EH (cell line): ENCODE data around the gene GPR37L1.
A peak's percentile ranks its signal among the peaks of the same experiment; 100 is the strongest.
"Not testable (repeated sequence)": the region's sequence is repeated elsewhere in the genome, so short reads cannot be mapped to it uniquely, and the experiment has no call there.

Experiments
- DNase-seq: peaks from one replicate; pipeline ENCODE4 v3.0.0-alpha.2; 2015; ENCODE audit warnings: low read depth

Gene GPR37L1

DNA sequence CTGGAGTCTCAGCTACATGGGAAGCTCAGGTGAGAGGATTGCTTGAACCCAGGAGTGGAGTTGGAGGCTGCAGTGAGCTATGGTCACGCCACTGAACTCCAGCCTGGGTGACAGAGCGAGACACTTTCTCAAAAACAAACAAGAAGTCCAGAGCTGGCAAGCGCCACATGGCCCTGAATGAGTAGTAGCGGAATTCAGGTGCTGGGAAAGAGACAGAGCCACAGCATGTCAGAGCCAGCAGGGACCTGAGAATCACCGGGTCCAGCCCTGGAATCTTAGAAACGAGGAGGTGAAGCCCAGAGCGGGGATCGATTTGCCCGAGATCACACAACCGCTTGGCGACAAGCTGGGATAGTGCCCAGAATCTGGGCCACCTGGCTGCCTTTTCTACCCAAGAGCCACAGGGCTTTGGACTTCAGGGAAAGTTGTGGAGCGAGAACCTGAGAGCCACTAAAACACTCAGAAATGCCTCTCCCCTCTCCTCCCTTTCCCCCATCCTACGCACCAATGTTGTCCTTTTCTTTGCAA is 12.0 kb downstream of the GPR37L1 start:
- no peak for DNase-seq

- peak; percentile 71 for DNase-seq
Observed at GRCh38 chr1:202135221-202135721, 12.6 kb downstream of the GPR37L1 start.

DNA sequence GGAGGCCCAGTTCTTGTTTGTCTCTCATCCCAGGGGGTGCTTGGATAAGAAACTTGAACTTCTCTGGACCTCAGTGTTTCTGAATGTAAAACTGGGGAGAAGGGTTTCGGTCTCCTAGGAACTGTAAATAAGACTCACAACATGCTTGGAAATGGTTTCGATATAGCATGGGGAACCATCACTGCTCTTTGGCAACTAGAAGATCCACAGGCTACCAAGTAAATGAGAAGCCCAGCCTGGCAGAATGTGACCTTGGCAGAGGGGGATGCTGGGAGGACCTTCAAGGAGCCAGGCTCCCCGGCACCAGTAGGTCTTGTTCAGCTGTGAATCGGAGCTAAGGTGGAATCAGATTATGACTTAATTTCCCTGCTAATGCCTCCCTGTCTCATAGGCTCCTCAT is 18.1 kb downstream of the GPR37L1 start:
- no peak for DNase-seq

- not testable (repeated sequence) for DNase-seq
Observed at GRCh38 chr1:202141468-202141867, 18.8 kb downstream of the GPR37L1 start.

DNA sequence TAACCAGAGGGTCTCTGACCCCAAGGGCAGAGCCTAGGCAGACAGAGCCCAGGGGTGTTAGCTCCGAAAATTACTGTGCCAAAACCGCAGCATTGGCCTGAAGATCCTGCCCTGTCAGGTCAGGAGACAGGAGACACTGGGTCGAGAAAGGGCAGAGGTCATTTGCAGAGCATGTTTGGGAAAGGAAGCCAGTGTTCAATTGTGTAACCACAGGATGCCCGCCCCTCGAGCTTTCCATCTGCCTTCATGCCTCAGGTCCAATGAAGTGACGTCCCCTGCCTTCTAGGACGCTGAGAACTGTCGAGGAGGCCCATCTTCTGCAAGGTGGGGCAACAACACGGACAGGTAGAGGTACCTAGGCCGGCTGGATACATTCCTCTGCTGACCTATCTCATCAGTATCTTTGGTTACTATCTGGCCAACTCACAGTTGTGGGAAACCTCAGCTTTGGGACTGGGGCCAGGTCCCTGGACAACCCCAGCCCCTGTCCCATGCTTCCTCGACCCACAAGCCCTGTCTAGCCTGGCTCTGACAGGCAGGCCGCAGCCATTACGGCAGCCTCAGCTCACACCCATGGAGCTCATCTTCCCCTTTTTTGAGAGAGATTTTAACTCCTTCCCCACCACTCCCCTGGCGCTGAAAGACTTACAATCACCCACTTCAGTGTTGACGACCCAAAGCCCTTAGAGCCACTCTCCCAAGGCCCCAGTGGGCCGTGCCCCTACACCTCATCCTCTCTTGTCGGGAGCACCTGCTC is 20.5 kb downstream of the GPR37L1 start:
- DNase-seq = peak; percentile 29

DNA sequence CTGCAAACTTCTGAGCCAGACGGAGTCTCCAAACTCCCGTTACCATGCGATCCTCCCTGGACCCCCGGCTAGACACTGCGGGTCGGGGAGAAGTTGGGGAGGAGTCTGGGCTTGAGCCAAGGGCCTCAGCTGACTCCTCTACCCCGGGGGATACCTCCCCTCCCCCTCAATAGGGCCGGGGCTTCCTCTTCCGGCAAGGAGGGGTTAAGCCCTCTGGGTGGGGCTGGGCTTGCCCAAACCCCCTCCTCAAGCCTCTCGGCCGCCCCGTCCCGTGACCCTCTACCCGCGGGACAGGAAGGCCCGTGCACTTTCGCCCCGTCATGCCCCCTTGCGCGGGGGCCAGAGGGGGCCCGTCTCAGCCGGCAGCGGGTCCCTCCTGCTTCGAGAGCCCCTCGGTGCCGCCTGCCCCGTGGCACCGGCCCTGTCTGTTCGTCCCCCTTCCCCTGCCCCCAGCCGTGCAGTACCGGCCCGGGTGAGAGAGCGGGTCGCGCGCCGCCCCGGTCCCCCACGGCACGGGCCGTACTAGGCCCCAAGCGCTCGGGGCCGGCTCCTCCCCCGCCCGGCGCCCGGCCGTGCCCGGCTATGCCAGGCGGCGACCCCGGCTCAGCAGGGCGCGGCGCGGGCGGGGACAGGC is 21.2 kb downstream of the GPR37L1 start:
- peak; percentile 31 for DNase-seq

GRCh38 chr1:202144402-202145067 is 21.8 kb downstream of the GPR37L1 start, which contains the start of gene ARL8A:
ARL8A (minus strand) TSS chr1:202144737; CDS start chr1:202144572, 165 bp downstream.
- DNase-seq = peak; percentile 59

DNA sequence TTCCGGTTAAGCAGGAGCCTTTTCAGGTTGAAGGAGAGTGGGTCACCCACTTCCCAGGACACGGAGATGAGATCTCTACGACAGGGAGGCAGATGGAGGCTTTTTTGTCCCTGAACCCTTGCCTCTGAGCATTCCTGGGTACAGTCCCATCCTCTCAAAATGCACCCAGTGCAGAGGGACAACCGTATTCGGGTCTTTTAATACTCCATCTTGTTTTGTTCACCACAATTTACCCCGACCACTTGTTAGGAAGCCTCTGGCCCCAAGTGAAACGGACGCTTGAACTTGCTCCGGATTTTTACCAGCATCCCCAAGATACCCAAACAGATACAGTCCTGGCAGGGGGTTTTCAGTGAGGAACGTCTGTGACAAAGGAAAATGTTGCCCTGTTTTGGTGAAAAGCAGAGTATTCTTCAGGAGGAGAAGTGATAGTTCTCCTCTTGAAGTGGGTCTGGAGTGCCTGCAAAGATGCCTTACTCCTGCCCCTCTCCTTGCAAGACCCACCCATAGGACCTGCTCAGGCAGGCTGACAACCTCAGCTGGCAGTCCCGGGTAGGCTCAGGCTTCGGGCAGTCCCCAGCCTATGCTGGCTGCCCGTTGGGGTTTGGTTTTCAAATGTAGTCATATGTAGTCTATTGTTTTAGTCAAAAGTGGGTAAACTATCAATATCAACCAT is 22.5 kb downstream of the GPR37L1 start:
- no peak for DNase-seq

GRCh38 chr1:202145744-202146140 is 23.0 kb downstream of the GPR37L1 start:
- not testable (repeated sequence) for DNase-seq

DNA sequence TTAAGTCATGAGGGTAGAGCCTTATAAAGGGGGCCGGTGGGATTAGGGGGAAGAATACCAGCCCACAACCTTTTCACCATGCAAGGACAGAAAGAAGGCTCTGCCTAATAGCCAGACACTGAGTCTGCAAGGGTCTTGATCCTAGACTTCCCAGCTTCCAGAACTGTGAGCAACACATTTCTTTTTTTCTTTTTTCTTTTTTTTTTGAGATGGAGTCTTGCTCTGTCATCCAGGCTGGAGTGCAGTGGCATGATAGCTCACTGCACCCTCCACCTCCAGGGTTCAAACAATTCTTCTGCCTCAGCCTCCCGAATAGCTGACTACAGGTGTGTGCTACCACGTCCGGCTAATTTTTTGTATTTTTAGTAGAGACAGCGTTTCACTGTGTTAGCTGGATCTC is 23.6 kb downstream of the GPR37L1 start:
- DNase-seq = no peak

GRCh38 chr1:202146993-202147392 is 24.3 kb downstream of the GPR37L1 start:
- no peak for DNase-seq

DNA sequence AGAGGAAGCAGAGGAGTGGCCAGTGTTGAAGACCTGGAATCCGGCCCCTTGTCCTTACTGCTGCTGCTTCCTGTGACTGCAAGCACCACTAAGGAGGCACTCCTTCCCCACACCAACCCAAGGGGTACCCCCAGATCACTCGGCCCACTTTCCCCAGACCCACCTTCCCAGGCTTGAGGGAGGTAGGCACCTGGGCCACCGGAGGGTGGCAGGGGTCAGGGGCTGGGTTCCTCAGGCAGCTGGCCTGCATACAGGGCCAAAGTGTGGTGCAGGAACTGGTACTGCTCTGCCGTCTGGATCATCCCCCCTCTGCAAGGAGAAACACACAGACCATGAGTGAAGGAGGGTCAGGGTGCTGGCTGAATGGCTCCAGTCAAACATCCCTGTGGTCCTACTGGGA is 25.7 kb downstream of the GPR37L1 start:
- no peak for DNase-seq

GRCh38 chr1:202149566-202149965 is 26.8 kb downstream of the GPR37L1 start:
- DNase-seq = peak; percentile 52

GRCh38 chr1:202150187-202150586 is 27.5 kb downstream of the GPR37L1 start:
- DNase-seq = no peak

DNA sequence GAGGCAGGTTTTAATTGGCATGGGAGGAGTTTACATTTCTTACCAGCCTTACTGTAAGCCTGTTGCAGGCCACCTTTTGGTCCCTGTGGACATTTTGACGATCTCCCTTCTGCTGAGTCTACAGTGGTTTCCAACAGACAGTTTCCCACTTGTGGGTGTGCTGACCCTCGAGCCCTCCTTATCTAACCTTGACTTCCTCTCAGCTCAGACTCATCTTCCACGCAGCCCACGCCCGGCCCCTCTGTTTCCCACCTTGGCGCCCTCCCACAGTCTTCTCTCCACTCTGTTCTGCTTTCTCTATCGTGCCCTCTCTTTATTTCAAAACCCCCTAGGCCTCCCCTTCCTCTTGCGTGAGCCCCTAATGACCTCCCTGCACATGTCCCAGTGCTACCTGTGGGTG is 27.9 kb downstream of the GPR37L1 start:
- DNase-seq = no peak

DNA sequence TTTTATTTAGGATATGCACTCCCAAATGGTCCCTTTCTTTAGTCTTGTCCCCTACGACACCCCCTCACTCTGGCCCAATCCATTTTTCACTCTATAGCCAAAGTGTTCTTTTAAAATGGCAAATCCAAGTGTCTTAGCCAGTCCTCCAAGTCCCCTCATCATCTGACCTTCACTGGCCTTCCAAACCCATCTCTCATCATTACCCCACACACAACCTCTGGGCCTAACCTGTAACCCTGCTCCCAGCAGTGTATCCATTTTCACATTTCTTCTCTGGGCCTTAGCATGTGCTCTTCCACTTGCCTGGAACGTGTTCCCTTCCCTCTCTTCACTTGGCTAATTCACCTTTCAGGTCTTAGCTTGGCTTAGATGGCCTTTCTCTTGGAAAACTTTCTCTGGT is 28.3 kb downstream of the GPR37L1 start:
- DNase-seq = no peak

GRCh38 chr1:202152399-202152798 is 29.7 kb downstream of the GPR37L1 start:
- no peak for DNase-seq

GRCh38 chr1:202153284-202153683 is 30.6 kb downstream of the GPR37L1 start:
- DNase-seq = no peak

- DNase-seq = no peak
Observed at GRCh38 chr1:202154148-202154765, 31.5 kb downstream of the GPR37L1 start.

DNA sequence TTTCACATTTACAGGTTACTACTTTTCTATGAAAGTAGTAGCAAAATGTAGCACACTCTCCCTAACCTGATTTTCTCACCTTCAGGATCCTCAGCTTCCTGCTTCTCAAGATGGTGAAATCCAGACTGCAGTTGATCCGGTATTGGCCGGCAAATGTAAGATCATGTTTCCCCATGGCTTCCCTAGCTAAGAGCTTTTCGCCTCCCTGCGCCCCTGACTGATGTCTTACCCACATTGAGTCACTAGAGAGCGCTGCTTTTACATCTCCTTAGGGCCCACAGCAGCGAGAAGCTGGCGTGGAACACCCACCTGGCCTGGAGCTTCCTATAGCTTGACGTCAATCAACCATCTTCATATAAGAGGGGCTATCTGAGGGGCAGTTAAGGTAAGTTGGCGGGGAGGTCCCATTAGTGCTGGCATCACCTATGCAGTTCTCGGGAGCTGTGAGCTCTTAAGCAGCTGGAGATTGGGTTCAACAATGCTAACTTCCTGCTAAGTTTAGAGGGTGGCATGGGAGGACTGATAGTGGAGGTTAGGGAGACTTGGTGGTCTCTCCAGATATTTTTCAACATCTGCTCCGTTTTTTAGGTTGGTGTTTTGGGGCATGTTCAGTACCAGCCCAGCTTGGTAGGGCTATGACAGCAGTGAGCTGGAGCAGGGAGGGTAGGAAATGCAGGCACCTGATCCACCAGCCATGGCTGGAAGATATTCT is 32.2 kb downstream of the GPR37L1 start:
- DNase-seq = peak; percentile 54

- DNase-seq = peak; percentile 41
Observed at GRCh38 chr1:202155478-202156021, 32.8 kb downstream of the GPR37L1 start.
